Activated T-cell treated with anti-CD3 and anti-CD28 coated beads, Interleukin-2, amount 50 U/mL, for 72 hours (primary cell): Measurements from ENCODE around the gene FHIT. TPM values are rescaled to one million over a fixed set of nuclear protein-coding genes. Genes with fewer than 3 reads are reported as not detected.

Experiments
- ATAC-seq, 2 donors: fragments of 150-1000 bp; cut with Tn5 transposase; replicated peaks in 1 of 2; 2 replicates each; pipeline ENCODE4 v1.10.0; 2021; ENCODE audit warnings: moderate library complexity in 2 of 2, mild to moderate bottlenecking in 1 of 2
- DNase-seq, 2 donors: peaks; one replicate each; pipeline ENCODE4 v3.0.0; 2021 to 2022; ENCODE audit warnings: mixed read lengths in 1 of 2
- H3K27ac Mint-ChIP-seq: one replicate; pipeline ENCODE4 v1.8.0; 2022; ENCODE audit warnings: mild to moderate bottlenecking, moderate library complexity, mixed read lengths
- H3K27me3 Mint-ChIP-seq: one replicate; pipeline ENCODE4 v1.8.0; 2022; ENCODE audit warnings: low read depth, mixed read lengths
- H3K36me3 Mint-ChIP-seq, 2 donors: one replicate each; pipeline ENCODE4 v1.8.0; 2022; ENCODE audit warnings: mixed read lengths in 2 of 2, mild to moderate bottlenecking in 1 of 2; ENCODE audit not compliant: insufficient read depth in 2 of 2
- H3K4me1 Mint-ChIP-seq: one replicate; pipeline ENCODE4 v1.8.0; 2022; ENCODE audit warnings: low read depth, mixed read lengths
- H3K4me3 Mint-ChIP-seq, 2 donors: one replicate each; pipeline ENCODE4 v1.8.0; 2022; ENCODE audit warnings: mild to moderate bottlenecking in 2 of 2, mixed read lengths in 2 of 2, moderate library complexity in 2 of 2
- H3K9me3 Mint-ChIP-seq, 2 donors: one replicate each; pipeline ENCODE4 v1.8.0; 2022; ENCODE audit warnings: mixed read lengths in 2 of 2
- total RNA-seq, 2 donors: library from RNA; stranded (reverse); gene quantifications; one replicate each; pipeline ENCODE4 v1.2.3, GENCODE V29; 2022

The FHIT gene
- total RNA-seq, 2 donors from 2014 or later, result 48.2 to 54.9 TPM

- no peak for ATAC-seq
- no peak overlapping the region for H3K27ac Mint-ChIP-seq
- no peak for DNase-seq
- no peak overlapping the region for H3K4me3 Mint-ChIP-seq
- no peaks in the 10 kb centered on the region for H3K27me3 Mint-ChIP-seq
- H3K36me3 Mint-ChIP-seq, result no peaks in the 10 kb centered on the region
- peaks cover 2 to 4% of the 10 kb centered on the region in 2 donors for H3K9me3 Mint-ChIP-seq
- H3K4me1 Mint-ChIP-seq, result no peaks in the 10 kb centered on the region
Observed at GRCh38 chr3:60269829-60270266, 981.4 kb downstream of the FHIT start.

- ATAC-seq, result no peak
- H3K9me3 Mint-ChIP-seq, result peaks cover 2 to 4% of the 10 kb centered on the region in 2 donors
- no peaks in the 10 kb centered on the region for H3K4me1 Mint-ChIP-seq
- H3K27ac Mint-ChIP-seq, result no peak overlapping the region
- no peak for DNase-seq
- no peak overlapping the region for H3K4me3 Mint-ChIP-seq
- H3K36me3 Mint-ChIP-seq, result no peaks in the 10 kb centered on the region
- H3K27me3 Mint-ChIP-seq, result no peaks in the 10 kb centered on the region
Observed at GRCh38 chr3:60269377-60269776, 981.9 kb downstream of the FHIT start.

GRCh38 chr3:60268123-60268522 is 983.1 kb downstream of the FHIT start:
- ATAC-seq (no peak), DNase-seq (no peak)
- H3K9me3 Mint-ChIP-seq, result peaks cover 0 to 1% of the 10 kb centered on the region in 2 donors
- no peaks in the 10 kb centered on the region for H3K4me1 Mint-ChIP-seq
- H3K27ac Mint-ChIP-seq, result no peak overlapping the region
- no peaks in the 10 kb centered on the region for H3K36me3 Mint-ChIP-seq
- H3K27me3 Mint-ChIP-seq, result no peaks in the 10 kb centered on the region
- H3K4me3 Mint-ChIP-seq, result no peak overlapping the region

GRCh38 chr3:60266444-60266843 is 984.8 kb downstream of the FHIT start:
- peaks cover 14% of the 10 kb centered on the region for H3K4me1 Mint-ChIP-seq
- no peaks in the 10 kb centered on the region for H3K27me3 Mint-ChIP-seq
- no peaks in the 10 kb centered on the region for H3K36me3 Mint-ChIP-seq
- H3K27ac Mint-ChIP-seq, result no peak overlapping the region
- H3K4me3 Mint-ChIP-seq, result no peak overlapping the region
- peaks cover 0 to 1% of the 10 kb centered on the region in 2 donors for H3K9me3 Mint-ChIP-seq
- ATAC-seq (no peak), DNase-seq (no peak)

- no peak overlapping the region for H3K27ac Mint-ChIP-seq
- H3K36me3 Mint-ChIP-seq, result no peaks in the 10 kb centered on the region
- DNase-seq (no peak), ATAC-seq (no peak)
- H3K4me3 Mint-ChIP-seq, result no peak overlapping the region
- H3K27me3 Mint-ChIP-seq, result no peaks in the 10 kb centered on the region
- H3K4me1 Mint-ChIP-seq, result peaks cover 28% of the 10 kb centered on the region
- H3K9me3 Mint-ChIP-seq, result peaks cover 1 to 2% of the 10 kb centered on the region in 2 donors
Observed at GRCh38 chr3:60263191-60263590, 988.1 kb downstream of the FHIT start.

- no peaks in the 10 kb centered on the region for H3K27me3 Mint-ChIP-seq
Observed at GRCh38 chr3:60262546-60262945, 988.7 kb downstream of the FHIT start.

GRCh38 chr3:60260546-60260945 is 990.7 kb downstream of the FHIT start:
- Mint-ChIP-seq H3K27ac (no peak overlapping the region), H3K27me3 (no peaks in the 10 kb centered on the region), H3K4me3 (no peak overlapping the region), H3K4me1 (peaks cover 40% of the 10 kb centered on the region), H3K36me3 (peaks cover 0 to 3% of the 10 kb centered on the region in 2 donors), H3K9me3 (peaks cover 4 to 10% of the 10 kb centered on the region in 2 donors)
- ATAC-seq, result no peak
- no peak for DNase-seq

More at GRCh38 chr3:60262546-60262945, 988.7 kb downstream of the FHIT start:
- H3K4me3 Mint-ChIP-seq, result no peak overlapping the region
- ATAC-seq (no peak), DNase-seq (no peak)
- peaks cover 1 to 2% of the 10 kb centered on the region in 2 donors for H3K9me3 Mint-ChIP-seq
- no peaks in the 10 kb centered on the region for H3K36me3 Mint-ChIP-seq
- H3K27ac Mint-ChIP-seq, result no peak overlapping the region
- H3K4me1 Mint-ChIP-seq, result peaks cover 30% of the 10 kb centered on the region

- peaks cover 18% of the 10 kb centered on the region for H3K4me1 Mint-ChIP-seq
- DNase-seq, result no peak
- no peaks in the 10 kb centered on the region for H3K36me3 Mint-ChIP-seq
- H3K4me3 Mint-ChIP-seq, result no peak overlapping the region
- peak; percentile 45 to 46 for ATAC-seq
- peaks cover 0 to 9% of the 10 kb centered on the region in 2 donors for H3K9me3 Mint-ChIP-seq
- H3K27ac Mint-ChIP-seq, result peak overlapping the region; percentile 26
- no peaks in the 10 kb centered on the region for H3K27me3 Mint-ChIP-seq
Observed at GRCh38 chr3:60250810-60251209, 1000.4 kb downstream of the FHIT start.

- no peak overlapping the region for H3K27ac Mint-ChIP-seq
- ATAC-seq (no peak), DNase-seq (no peak)
- no peak overlapping the region for H3K4me3 Mint-ChIP-seq
- H3K36me3 Mint-ChIP-seq, result no peaks in the 10 kb centered on the region
- peaks cover 0 to 9% of the 10 kb centered on the region in 2 donors for H3K9me3 Mint-ChIP-seq
- H3K27me3 Mint-ChIP-seq, result no peaks in the 10 kb centered on the region
- peaks cover 18% of the 10 kb centered on the region for H3K4me1 Mint-ChIP-seq
Observed at GRCh38 chr3:60250206-60250605, 1001.0 kb downstream of the FHIT start.

- no peak overlapping the region for H3K27ac Mint-ChIP-seq
- ATAC-seq (no peak), DNase-seq (no peak)
- no peaks in the 10 kb centered on the region for H3K27me3 Mint-ChIP-seq
- H3K4me1 Mint-ChIP-seq, result peaks cover 13% of the 10 kb centered on the region
- H3K36me3 Mint-ChIP-seq, result no peaks in the 10 kb centered on the region
- peaks cover 0 to 9% of the 10 kb centered on the region in 2 donors for H3K9me3 Mint-ChIP-seq
- no peak overlapping the region for H3K4me3 Mint-ChIP-seq
Observed at GRCh38 chr3:60246361-60246760, 1004.9 kb downstream of the FHIT start.

GRCh38 chr3:60243456-60243855 is 1007.8 kb downstream of the FHIT start:
- no peak for DNase-seq
- peaks cover 4% of the 10 kb centered on the region for H3K27me3 Mint-ChIP-seq
- peaks cover 0 to 4% of the 10 kb centered on the region in 2 donors for H3K9me3 Mint-ChIP-seq
- no peak for ATAC-seq
- H3K36me3 Mint-ChIP-seq, result no peaks in the 10 kb centered on the region
- H3K27ac Mint-ChIP-seq, result no peak overlapping the region
- no peaks in the 10 kb centered on the region for H3K4me1 Mint-ChIP-seq
- H3K4me3 Mint-ChIP-seq, result no peak overlapping the region

GRCh38 chr3:60240492-60240891 is 1010.8 kb downstream of the FHIT start:
- no peak for DNase-seq
- Mint-ChIP-seq H3K27ac (no peak overlapping the region), H3K27me3 (peaks cover 4% of the 10 kb centered on the region), H3K4me1 (no peaks in the 10 kb centered on the region), H3K36me3 (no peaks in the 10 kb centered on the region), H3K4me3 (no peak overlapping the region), H3K9me3 (no peaks in the 10 kb centered on the region)
- no peak for ATAC-seq

- H3K36me3 Mint-ChIP-seq, result peaks cover 3 to 4% of the 10 kb centered on the region in 2 donors
- no peak for DNase-seq
- no peaks in the 10 kb centered on the region for H3K4me1 Mint-ChIP-seq
- H3K4me3 Mint-ChIP-seq, result no peak overlapping the region
- H3K9me3 Mint-ChIP-seq, result peaks cover 2 to 4% of the 10 kb centered on the region in 2 donors
- no peak for ATAC-seq
- no peak overlapping the region for H3K27ac Mint-ChIP-seq
- peaks cover 4% of the 10 kb centered on the region for H3K27me3 Mint-ChIP-seq
Observed at GRCh38 chr3:60238550-60238949, 1012.7 kb downstream of the FHIT start.

- no peak overlapping the region for H3K4me3 Mint-ChIP-seq
- H3K36me3 Mint-ChIP-seq, result peaks cover 6 to 10% of the 10 kb centered on the region in 2 donors
- peaks cover 4 to 8% of the 10 kb centered on the region in 2 donors for H3K9me3 Mint-ChIP-seq
- ATAC-seq (no peak), DNase-seq (no peak)
- no peaks in the 10 kb centered on the region for H3K27me3 Mint-ChIP-seq
- peaks cover 17% of the 10 kb centered on the region for H3K4me1 Mint-ChIP-seq
- no peak overlapping the region for H3K27ac Mint-ChIP-seq
Observed at GRCh38 chr3:60229502-60229901, 1021.8 kb downstream of the FHIT start.
